ENCODE results near the gene CARMIL1.

Gene CARMIL1

GRCh38 chr6:25344827-25345226, 65.7 kb downstream of the CARMIL1 start:
- TF ChIP-seq CTCF (IDR thresholded peaks at IDR 0.05; ENCODE audit: low read length, missing control alignments): no peak
- no peak overlapping the region for H3K4me3 ChIP-seq (replicated peaks; ENCODE audit: low read depth, low read length)
- DNase-seq (ENCODE audit: low read depth): no peak

- no peak overlapping the region for H3K4me3 ChIP-seq (replicated peaks; ENCODE audit: low read depth, low read length)
- DNase-seq (ENCODE audit: low read depth): no peak
- TF ChIP-seq CTCF (IDR thresholded peaks at IDR 0.05; ENCODE audit: low read length, missing control alignments): no peak
Observed at GRCh38 chr6:25346064-25346463, 66.9 kb downstream of the CARMIL1 start.

- no peak for DNase-seq (ENCODE audit: low read depth)
- H3K4me3 ChIP-seq (replicated peaks; ENCODE audit: low read depth, low read length): no peak overlapping the region
- TF ChIP-seq CTCF (IDR thresholded peaks at IDR 0.05; ENCODE audit: low read length, missing control alignments): no peak
Observed at GRCh38 chr6:25350573-25350972, 71.4 kb downstream of the CARMIL1 start.

GRCh38 chr6:25351485-25351884, 72.3 kb downstream of the CARMIL1 start:
- TF ChIP-seq CTCF (IDR thresholded peaks at IDR 0.05; ENCODE audit: low read length, missing control alignments): no peak
- no peak overlapping the region for H3K4me3 ChIP-seq (replicated peaks; ENCODE audit: low read depth, low read length)
- DNase-seq (ENCODE audit: low read depth): no peak

GRCh38 chr6:25352285-25352684, 73.1 kb downstream of the CARMIL1 start:
- DNase-seq (ENCODE audit: low read depth): no peak
- TF ChIP-seq CTCF (IDR thresholded peaks at IDR 0.05; ENCODE audit: low read length, missing control alignments): no peak
- no peak overlapping the region for H3K4me3 ChIP-seq (replicated peaks; ENCODE audit: low read depth, low read length)

GRCh38 chr6:25354078-25354932, 75.1 kb downstream of the CARMIL1 start:
- DNase-seq (ENCODE audit: low read depth): peak; percentile 33
- no peak for TF ChIP-seq CTCF (IDR thresholded peaks at IDR 0.05; ENCODE audit: low read length, missing control alignments)
- H3K4me3 ChIP-seq (replicated peaks; ENCODE audit: low read depth, low read length): no peak overlapping the region

Measured in fibroblast of pulmonary artery (primary cell).